Fibroblast of skin of abdomen (primary cell): Measurements from ENCODE around the gene CYSTM1.

Experiments used
- DNase-seq: peaks from one replicate; pipeline ENCODE4 v3.0.0-alpha.2; 2013

CYSTM1 gene

DNA sequence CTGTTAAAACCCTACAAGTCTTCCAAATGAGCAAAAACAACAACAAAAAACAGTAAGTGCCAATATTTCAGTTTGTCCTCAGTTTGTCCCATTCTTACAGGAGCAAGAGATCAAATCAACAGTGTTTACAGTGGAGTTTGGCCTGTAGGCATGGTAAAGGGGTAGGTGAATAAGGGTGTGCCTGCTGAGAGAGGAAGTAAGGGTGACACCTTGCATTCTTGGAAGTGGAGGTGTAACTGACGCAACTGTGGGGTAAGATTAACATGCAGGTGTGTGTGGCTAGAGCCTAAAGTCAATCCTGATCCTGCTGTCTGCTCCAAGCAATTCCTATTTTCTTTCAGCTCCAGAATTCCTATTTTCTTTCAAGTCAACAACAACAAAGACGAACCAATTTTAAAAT, 84.5 kb downstream of the CYSTM1 start:
- no peak for DNase-seq

DNA sequence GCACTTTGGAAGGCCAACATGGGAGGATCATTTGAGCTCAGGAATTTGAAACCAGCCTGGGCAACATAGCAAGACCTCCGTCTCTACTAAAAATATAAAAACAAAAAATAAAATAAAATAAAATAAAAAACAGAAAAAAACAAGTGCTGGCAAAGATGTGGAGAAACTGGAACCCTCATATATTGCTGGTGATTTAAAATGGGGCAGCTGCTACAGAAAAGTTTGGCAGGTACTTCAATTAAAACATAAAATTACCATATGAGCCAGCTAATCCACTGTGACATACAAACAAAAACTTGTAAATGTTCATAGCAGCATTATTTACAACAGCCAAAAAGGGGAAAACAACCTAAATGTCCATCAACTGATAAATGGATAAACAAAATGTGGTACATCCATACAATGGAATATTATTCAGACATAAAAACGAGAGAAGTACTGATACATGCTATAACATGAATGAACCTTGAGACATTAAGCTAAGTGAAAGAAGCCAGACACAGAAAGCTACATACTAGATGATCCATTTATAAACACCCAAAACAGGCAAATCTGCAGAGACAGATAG, 85.2 kb downstream of the CYSTM1 start:
- DNase-seq: no peak

DNA sequence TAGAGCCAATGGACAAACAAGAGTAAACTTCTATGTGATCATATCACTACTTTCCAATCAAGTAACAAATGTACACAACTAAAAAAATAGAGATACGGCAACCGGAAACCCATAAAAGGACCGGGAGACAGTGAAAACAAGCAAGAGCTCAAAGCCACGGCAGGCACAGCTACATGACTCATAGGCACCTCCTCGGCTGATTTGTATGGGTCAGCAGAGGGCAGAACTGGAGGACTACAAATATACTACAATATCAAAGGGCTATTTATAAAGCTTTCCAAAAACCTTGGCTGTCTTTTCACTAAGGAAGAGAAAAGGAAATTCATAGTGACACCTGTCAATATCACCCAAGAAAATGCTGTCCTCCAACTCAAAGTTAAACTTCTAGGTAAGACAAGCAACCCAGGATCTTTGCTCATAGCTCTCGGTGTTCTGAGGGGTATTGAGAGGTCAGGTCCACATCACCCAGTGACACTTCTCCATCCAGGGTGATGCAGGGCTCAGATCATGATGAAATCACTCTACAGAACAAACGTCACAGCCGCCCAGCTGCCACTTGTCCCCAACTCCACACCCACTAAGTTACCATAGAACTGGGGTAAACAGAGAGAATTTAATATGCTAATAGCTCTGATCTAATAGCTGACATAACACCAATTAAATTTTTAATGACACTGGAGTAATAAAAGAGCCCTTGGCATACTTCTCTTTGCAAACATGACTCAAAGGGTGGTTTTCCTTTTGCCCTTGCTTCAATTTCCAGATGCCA, 86.6 kb downstream of the CYSTM1 start:
- peak; percentile 64 for DNase-seq

DNA sequence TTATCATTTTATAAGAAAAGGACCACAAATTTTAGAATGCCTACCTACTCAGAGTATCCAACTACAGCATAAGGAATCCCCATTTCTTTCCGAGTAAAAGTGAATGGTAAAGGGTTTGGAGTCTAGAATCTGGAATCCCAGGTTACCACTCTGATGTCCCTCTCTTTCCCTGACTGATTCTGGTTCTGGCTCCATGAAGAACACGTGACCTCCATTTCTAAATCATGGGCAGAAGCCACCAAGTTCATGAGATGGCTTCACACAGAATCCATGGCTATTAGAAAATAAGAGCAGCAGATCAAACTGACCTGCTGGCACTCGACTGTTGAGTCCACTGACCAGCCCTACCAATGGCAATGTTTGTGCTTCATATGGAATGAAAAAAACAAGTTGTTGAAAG, 87.2 kb downstream of the CYSTM1 start:
- no peak for DNase-seq

DNA sequence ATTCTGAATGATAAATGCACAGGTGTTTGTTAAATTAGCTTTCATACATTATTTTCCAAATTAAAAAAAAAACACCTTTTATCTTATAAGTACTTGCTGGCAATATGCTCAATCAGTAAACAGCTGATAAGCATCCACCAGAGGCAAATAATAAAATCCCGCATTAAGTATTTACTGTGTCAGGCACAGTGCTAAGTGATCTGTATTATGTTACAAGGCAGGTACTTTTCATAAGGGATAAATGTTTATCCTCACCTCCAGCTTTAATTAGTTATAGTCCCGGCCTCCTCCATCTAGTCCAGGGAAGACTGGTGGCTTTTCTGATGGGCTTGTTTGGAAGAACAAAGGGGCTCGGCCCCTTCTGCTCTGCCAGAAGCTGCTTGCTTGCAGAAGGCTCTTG, 87.9 kb downstream of the CYSTM1 start:
- DNase-seq: no peak

DNA sequence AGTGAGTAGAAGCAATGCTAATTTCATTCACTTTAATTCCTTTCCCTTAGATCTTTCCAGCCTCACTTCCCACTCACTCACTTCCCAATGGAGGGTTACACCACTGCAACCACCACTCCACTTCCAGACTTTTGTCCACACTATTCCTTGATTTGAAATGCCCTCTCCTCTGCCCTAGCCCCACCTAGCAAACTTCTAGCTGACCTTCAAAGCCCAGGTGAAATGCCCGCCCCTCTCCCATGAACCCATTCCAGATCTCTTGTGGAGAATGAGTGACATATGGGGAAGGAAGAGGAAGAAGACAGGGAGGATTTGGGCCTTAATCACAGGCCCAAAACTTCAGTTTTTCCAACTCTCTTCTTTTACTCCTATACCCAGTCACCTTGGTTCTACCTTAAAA, 90.9 kb downstream of the CYSTM1 start:
- no peak for DNase-seq

DNA sequence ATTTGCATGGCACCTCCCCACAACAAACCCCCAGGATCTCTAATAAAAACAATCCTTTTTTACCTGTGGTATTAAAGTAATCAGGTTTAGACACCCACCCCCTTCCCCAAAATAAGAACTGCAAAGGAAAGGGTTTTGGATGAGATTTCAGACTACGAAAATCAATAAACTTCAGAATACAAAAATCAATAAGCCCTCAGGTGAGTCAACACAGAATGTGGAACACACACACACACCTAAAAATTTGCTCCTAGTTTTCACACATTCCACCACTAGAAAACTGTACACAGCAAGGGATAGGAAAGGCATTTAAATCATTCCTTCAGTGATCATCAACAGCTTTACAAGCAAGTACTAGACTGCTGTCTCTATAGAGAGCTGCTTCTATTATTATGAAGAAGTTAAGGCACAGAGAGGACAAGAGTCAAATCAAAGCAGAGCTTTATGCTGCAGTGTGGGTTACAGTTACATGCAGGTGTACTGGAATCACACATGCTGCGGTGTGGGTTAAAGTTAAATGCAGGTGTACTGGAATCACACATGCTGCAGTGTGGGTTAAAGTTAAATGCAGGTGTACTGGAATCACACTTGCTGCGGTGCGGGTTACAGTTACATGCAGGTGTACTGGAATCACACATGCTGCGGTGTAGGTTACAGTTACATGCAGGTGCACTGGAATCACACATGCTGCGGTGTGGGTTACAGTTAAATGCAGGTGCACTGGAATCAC, 91.6 kb downstream of the CYSTM1 start:
- no peak for DNase-seq

DNA sequence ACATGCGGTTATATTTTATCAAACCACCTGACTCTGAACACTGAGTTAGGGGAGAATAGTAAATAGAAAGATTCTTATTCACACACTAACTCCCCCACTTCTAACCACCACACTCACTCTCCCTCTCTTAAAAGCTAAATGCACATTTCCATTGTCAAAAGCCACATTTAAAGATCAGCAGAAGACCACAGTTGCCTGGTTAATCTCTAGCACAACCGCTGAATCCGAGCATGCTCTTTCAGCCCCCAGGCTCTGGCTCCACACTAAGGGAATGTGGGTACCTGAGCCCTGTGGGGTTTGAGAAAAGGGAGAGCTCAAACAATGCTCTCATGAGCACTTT, 92.2 kb downstream of the CYSTM1 start:
- no peak for DNase-seq

DNA sequence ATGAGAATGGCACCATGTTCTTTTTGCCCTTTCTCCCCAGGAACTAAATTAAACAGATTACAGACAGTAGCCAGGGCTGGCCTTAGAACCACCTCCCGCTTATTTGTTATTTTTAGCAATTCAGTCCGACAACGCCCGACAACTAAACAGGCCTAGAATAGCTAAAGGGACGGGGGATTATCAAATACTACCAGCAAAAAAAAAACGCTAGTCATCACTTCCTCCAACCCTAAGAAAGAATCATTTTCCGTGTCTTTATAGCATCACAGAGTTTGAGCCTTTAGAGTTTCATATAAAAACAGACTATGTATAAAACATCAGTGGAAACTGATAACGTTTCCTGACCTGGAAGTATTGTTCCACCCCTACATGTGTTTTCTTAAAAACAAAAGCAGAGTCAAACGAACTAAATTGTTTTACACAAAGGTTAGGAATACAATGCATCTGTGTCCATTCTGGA, 92.6 kb downstream of the CYSTM1 start:
- no peak for DNase-seq

DNA sequence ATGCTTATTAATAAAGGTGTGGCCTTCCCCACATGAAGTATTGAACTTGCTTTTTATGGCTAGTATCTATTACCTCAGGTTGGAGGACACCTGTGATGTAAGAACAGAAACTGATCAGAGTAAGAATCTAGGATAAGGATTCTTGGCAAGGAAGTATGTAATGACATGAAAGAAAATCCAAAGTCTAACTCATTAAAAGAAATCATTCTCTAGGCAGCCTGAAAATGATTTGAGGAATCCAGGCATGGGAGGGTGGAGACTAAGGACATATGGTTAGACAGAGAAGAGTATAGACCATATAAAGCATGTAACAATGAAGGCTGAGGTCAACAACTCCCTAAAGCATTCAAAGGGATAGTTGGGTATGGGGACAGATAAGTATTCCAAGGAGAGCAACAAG, 95.0 kb downstream of the CYSTM1 start:
- DNase-seq: no peak

DNA sequence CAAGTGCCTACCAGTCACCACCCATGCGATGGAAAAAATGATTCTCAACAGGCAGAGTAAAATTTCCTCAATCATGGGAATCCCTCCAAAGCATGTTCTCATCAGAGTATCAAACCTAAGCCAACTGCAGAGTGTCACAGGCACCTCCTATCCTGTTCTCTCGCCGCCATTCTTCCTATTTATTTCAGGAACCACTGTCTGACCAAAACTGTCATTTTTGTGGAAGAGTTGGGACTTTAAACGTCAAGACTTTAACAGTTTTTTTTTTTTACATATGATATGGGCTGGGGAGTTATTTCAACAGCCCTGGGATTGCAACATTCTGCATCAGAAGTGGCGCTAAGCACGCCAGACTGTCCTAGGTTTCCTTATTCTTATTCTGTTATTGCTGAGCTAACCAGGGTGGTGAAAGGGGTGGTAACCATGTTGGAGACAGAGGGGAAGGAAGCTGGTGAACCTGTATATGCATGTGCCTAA, 98.5 kb downstream of the CYSTM1 start:
- no peak for DNase-seq

DNA sequence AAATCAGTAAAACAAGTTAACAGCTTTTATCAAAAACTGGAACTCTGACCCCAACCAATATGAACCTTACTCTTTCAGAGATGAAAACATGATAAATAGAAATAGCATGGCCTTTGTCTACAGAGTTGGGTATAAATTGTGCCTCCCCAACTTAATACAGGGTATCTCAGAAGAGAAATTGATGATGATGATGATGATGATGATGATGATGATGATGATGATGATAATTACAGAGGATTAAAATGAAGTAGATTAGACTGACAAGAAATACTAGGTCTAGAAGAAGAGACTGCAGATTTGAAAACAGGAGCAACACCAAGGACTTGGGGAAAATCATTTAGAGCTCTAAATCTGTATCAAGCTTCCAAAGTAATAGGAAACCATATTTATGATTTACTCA, 100.8 kb downstream of the CYSTM1 start:
- no peak for DNase-seq

DNA sequence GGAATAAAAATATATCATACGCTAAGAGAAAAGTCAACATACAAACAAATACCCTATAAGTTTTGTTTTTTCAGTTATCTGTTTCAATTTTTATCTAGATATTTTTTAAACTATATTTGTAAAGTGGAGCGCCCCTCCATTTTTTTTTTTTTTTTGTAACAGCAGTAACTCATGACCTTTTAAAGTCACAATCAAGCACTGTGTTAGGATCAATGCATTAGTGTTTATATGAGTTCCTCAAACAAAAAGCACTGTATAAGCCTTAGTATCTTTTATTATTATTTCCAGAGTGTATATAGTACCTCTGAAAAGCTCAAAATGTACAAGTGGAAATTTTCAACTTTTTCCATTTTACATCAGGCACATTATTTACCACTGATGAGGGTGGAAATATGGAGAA, 107.3 kb downstream of the CYSTM1 start:
- DNase-seq: no peak

DNA sequence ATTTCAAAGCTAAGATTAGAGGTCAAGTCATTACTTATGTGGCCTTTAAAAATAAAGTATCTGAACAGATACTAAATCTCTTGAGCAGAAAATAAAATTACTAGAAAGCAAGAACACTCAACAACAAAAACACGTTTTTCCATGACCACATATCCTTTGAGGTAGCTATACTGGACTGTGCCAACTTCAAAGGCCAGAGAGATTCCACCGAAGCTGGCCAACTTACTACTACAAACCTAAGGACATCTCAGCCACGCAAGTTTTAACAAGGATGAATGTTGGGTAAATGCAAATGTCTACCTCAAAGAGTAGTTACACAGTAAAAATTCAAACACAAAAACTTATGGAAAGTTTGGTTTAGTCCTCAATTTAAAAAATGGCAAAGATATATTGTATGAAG, 109.0 kb downstream of the CYSTM1 start:
- no peak for DNase-seq

DNA sequence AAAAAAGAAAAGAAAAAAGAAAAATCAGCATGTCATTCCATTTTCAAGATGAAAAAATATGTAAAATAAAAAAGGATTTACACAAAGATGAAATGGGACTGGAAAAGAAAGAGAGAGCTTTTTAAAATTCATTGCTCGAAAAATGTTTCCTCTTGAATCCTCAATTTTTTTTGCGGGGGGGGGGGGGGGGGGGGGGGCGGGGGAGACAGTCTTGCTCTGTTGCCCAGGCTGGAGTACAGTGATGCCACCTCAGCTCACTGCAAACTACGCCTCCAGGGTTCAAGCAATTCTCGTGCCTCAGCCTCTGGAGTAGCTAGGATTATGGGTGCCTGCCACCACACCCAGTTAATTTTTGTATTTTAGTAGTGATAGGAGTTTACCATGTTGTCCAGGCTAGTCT, 111.4 kb downstream of the CYSTM1 start:
- no peak for DNase-seq

DNA sequence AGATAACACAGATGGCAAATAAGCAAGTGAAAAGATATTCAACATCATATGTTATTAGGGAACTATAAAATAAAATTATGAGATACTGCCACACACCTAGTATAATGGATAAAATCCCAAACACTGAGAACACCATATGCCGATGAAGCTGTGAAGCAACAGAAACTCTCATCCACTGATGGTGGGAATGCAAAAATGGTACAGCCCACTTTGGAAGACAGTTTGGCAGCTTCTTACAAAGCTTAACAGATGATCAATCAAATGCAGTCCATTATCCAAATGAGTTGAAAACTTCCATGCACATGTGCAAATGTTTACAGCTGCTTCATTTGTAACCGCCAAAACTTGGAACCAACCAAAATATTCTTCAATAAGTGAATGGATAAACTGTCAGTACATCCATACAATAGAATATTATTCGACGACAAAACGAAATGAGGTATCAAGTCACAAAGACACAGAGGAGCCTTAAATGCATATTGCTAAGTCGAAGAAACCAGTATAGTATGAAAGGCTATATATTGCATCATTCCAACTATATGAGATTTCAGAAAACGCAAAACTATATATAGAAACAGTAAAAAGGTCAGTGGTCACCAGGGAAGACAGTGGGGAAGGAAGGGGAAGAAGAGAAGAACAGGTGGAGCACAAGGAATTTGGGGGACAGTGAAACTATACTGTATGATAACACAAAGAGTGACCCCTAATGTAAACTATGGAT, 113.0 kb downstream of the CYSTM1 start:
- DNase-seq: peak; percentile 36

DNA sequence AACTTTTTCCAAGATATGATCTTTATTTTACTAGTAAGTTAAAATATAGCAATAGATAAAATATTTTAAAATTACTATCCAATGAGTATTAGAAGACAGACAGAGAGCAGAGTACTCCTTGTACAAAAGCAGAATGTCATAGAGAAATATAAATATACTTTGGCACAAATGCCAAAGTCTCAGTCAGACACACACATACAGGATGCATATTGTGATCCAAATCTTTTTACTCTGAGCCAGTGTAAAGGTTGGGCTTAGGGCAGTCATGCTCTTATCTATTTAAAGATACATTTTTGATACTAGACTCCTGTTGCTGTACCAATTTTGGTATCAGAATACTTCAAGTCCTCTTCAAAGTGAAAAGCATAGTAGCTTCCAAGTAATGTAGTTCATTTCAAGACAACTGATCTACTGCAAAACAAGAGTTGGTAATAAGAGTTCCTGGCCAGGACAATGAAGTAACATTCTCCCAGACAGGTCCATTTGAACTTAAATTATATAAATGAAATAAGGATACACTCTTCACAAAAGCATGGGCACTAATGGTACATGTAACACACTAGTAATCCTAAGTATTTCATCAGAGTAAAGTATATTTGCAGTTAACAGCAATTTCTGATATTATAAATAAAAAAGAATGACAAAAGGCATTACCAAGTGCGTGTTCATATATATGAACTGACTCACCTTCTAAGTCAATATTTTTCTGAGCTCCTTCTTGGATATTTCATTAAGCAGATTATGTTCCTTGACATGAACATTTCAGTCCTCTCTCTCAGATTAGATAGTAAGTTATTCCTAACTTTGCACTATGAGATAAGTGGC, 117.4 kb downstream of the CYSTM1 start:
- peak; percentile 25 for DNase-seq
